Activated T-cell treated with anti-CD3 and anti-CD28 coated beads, Interleukin-2, amount 50 U/mL, for 72 hours (primary cell): ENCODE data around the gene SSTR3. TPM values are rescaled to one million over a fixed set of nuclear protein-coding genes. Genes with fewer than 3 reads are reported as not detected.

ENCODE experiments used
- ATAC-seq, 2 donors: fragments of 150-1000 bp; cut with Tn5 transposase; replicated peaks in 1 of 2; 2 replicates each; pipeline ENCODE4 v1.10.0; 2021; ENCODE audit warnings: moderate library complexity in 2 of 2, mild to moderate bottlenecking in 1 of 2
- DNase-seq, 2 donors: peaks; one replicate each; pipeline ENCODE4 v3.0.0; 2021 to 2022; ENCODE audit warnings: mixed read lengths in 1 of 2
- H3K27ac Mint-ChIP-seq: one replicate; pipeline ENCODE4 v1.8.0; 2022; ENCODE audit warnings: mild to moderate bottlenecking, moderate library complexity, mixed read lengths
- H3K27me3 Mint-ChIP-seq: one replicate; pipeline ENCODE4 v1.8.0; 2022; ENCODE audit warnings: low read depth, mixed read lengths
- H3K36me3 Mint-ChIP-seq, 2 donors: one replicate each; pipeline ENCODE4 v1.8.0; 2022; ENCODE audit warnings: mixed read lengths in 2 of 2, mild to moderate bottlenecking in 1 of 2; ENCODE audit not compliant: insufficient read depth in 2 of 2
- H3K4me1 Mint-ChIP-seq: one replicate; pipeline ENCODE4 v1.8.0; 2022; ENCODE audit warnings: low read depth, mixed read lengths
- H3K4me3 Mint-ChIP-seq, 2 donors: one replicate each; pipeline ENCODE4 v1.8.0; 2022; ENCODE audit warnings: mild to moderate bottlenecking in 2 of 2, mixed read lengths in 2 of 2, moderate library complexity in 2 of 2
- H3K9me3 Mint-ChIP-seq, 2 donors: one replicate each; pipeline ENCODE4 v1.8.0; 2022; ENCODE audit warnings: mixed read lengths in 2 of 2
- total RNA-seq, 2 donors: library from RNA; stranded (reverse); gene quantifications; one replicate each; pipeline ENCODE4 v1.2.3, GENCODE V29; 2022

SSTR3 gene
- total RNA-seq, 2 donors from 2014 or later, result 10.0 to 14.6 TPM

DNA sequence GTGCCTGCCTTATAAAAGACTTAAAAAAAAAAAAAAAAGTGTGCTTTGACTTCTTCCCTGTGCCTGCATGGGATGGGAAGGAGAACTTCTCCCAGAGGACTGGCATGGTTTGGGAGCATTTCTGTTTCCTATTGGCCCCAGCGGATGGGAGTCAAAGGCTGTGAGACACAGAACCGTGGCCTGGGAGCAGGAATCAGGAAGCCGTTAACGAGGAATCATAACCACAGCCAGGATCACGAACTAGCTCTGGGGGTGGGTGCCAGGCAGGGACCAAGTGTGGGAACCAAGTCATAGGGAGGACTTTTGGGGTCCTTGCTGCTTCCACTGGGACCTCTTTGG, 24.8 kb downstream of the SSTR3 start:
- Mint-ChIP-seq H3K36me3 (peaks cover 2 to 6% of the 10 kb centered on the region in 2 donors), H3K4me1 (peaks cover 49% of the 10 kb centered on the region), H3K9me3 (no peaks in the 10 kb centered on the region), H3K4me3 (no peak overlapping the region), H3K27me3 (no peaks in the 10 kb centered on the region), H3K27ac (no peak overlapping the region)
- ATAC-seq (no peak), DNase-seq (no peak)

DNA sequence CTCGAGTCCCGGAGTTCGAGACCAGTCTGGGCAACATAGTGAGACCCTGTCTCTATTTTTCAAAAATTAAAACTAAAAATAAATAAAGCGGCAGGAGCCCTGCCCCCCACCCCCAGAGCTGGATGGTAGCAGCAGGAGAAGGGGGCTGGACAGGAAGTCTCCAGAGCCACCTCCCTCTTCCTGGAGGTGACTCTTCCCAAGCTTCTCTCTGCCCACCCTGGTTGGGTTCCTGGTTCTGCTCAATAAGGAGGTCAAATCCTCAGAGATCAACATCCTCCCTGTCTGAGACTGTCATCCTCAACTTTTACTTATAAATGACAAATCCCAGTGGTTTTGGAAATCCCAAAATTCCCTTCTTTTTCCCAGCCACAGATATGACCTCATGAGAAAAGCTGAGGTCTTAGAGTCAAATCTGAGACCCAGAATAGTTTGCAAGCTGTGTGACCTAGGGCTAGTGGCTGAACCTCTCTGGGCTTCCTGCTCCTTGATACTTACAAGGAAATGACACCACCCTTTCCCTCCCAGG, 25.2 kb downstream of the SSTR3 start:
- peaks cover 46% of the 10 kb centered on the region for H3K4me1 Mint-ChIP-seq
- H3K36me3 Mint-ChIP-seq, result peaks cover 2 to 6% of the 10 kb centered on the region in 2 donors
- no peak overlapping the region for H3K27ac Mint-ChIP-seq
- H3K27me3 Mint-ChIP-seq, result no peaks in the 10 kb centered on the region
- peak overlapping the region; percentile 22 to 77 for H3K4me3 Mint-ChIP-seq
- DNase-seq, result no peak
- no peak for ATAC-seq
- no peaks in the 10 kb centered on the region for H3K9me3 Mint-ChIP-seq

DNA sequence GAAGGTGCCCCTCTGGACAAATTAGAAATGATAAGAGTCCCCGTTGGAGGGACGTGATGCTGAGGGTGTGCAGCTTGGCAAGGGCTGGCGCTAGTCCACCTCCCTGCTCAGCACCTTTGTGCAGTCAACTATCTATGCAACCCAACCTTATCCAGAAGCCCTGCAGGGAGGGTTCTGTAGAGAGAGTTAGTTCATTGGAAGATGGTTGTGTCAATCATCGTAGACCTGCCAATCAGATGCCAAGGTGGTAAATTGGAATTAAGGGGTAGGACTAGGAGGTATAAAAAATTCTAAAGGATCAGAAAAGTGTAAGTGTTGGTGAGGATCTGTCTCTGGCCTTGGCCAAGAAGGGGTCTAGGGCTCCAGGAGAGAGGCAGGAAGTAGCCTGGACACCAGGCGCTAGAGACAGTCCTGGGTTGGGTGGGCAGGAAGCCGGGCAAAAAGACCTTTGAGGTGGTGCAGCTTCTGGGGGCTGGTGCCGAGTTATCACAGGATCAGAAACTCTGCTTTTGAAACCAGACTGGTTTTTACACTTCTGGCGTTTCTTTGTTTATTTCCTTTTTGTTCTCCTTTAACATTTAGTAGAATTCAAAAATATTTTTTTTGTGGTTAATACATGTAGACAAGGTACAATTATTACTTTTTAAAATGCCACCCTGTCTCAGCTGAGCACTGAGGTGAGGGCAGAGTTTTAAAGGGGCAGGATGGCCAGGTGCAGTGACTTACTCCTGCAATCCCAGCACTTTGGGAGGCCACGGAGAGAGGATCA, 25.9 kb downstream of the SSTR3 start:
- H3K27ac Mint-ChIP-seq, result peak overlapping the region; percentile 87
- peak overlapping the region; percentile 77 to 80 for H3K4me3 Mint-ChIP-seq
- peaks cover 46% of the 10 kb centered on the region for H3K4me1 Mint-ChIP-seq
- no peaks in the 10 kb centered on the region for H3K27me3 Mint-ChIP-seq
- H3K36me3 Mint-ChIP-seq, result peaks cover 2 to 6% of the 10 kb centered on the region in 2 donors
- ATAC-seq (peak; percentile 70 to 72), DNase-seq (peak; percentile 37 to 46)
- H3K9me3 Mint-ChIP-seq, result no peaks in the 10 kb centered on the region

DNA sequence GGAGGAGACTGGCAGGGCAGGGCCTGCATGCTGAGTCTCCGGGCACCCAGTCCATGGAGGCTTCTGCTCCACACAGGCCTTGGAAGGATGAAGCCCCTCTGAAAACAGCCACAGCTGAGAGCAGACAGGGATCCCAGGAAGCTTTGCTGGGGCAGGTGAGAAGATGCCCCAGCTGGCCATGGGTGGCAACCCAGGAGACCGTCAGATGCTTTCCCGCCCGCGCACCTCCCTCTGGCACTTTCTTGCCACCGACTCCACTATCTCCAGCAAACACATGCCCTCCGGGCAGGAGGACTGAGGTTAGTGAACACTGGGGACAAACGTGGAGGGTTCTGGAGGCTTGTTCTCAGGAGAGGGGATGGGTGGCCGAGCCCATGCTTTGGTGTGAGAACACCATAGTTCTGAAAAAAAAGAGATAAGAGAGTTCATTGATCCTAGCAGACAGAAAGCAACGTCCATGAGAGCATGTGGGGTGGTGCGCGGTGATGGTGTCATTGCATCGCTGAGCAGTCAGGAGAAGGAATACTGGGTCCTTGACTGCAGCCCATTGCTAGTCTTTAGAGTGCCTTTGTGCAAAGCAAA, 26.5 kb downstream of the SSTR3 start:
- Mint-ChIP-seq H3K4me1 (peaks cover 46% of the 10 kb centered on the region), H3K27me3 (no peaks in the 10 kb centered on the region), H3K36me3 (peaks cover 2 to 3% of the 10 kb centered on the region in 2 donors), H3K27ac (no peak overlapping the region), H3K4me3 (peak overlapping the region; percentile 77 to 80), H3K9me3 (no peaks in the 10 kb centered on the region)
- DNase-seq, result no peak
- ATAC-seq, result no peak

DNA sequence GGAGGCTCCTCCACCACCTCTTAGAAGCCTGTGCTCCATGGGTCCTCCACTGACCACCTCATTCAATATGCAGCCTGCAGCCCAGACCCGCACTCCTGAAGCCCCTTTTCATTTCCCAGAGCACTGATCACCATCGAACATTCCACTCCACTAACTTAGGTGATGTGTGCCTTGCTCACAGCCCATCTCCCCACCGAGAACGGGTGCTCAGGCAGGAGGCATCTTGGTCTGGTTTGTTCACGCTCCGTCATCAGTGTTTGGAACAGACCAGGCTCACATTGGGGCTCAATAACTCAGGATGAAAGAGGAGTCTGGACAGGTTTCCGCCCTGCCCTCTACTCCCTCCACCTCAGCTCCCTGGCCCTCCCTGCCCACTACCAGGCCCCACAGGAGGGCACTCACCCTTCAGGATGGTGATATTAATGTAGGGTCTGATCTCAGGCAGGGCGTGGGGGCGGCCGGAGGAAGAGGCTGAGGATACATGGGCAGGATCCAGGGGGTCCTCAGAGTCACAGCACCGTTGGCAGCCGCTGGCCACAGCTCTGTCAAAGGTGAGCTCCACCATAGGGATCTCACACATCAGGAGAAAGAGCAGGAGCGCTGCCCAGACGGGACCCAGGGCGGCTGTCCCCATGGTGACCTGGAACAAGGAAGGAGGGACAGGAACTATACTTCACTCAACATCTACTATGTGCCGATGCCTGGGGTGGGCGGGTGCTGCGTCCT, 27.3 kb downstream of the SSTR3 start:
- peaks cover 46% of the 10 kb centered on the region for H3K4me1 Mint-ChIP-seq
- no peak for DNase-seq

DNA sequence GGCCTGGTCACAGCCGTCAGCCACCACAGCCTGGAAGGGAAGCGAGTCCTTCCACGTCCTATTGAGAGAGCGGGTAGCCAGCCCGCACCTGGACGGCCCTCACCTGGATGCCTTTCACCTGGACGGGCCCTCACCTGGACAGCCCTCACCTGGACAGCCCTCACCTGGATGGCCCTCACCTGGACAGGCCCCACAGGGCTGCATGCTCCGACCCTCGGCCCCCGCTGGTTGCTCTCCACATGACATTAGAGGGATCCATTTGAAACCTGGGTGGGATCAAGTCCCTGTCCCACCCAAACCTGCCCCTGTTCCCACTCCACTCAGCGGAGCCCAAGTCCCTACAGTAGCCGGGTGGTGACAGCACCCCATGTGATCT, 27.9 kb downstream of the SSTR3 start:
- H3K4me3 Mint-ChIP-seq, result no peak overlapping the region
- H3K9me3 Mint-ChIP-seq, result no peaks in the 10 kb centered on the region
- H3K4me1 Mint-ChIP-seq, result peaks cover 46% of the 10 kb centered on the region
- H3K36me3 Mint-ChIP-seq, result no peaks in the 10 kb centered on the region
- no peak for DNase-seq
- H3K27ac Mint-ChIP-seq, result no peak overlapping the region
- ATAC-seq, result no peak
- H3K27me3 Mint-ChIP-seq, result no peaks in the 10 kb centered on the region

More for the DNA sequence above, 27.3 kb downstream of the SSTR3 start:
- Mint-ChIP-seq H3K27me3 (no peaks in the 10 kb centered on the region), H3K4me3 (no peak overlapping the region), H3K27ac (no peak overlapping the region), H3K9me3 (no peaks in the 10 kb centered on the region), H3K36me3 (peaks cover 0 to 2% of the 10 kb centered on the region in 2 donors)
- no peak for ATAC-seq

DNA sequence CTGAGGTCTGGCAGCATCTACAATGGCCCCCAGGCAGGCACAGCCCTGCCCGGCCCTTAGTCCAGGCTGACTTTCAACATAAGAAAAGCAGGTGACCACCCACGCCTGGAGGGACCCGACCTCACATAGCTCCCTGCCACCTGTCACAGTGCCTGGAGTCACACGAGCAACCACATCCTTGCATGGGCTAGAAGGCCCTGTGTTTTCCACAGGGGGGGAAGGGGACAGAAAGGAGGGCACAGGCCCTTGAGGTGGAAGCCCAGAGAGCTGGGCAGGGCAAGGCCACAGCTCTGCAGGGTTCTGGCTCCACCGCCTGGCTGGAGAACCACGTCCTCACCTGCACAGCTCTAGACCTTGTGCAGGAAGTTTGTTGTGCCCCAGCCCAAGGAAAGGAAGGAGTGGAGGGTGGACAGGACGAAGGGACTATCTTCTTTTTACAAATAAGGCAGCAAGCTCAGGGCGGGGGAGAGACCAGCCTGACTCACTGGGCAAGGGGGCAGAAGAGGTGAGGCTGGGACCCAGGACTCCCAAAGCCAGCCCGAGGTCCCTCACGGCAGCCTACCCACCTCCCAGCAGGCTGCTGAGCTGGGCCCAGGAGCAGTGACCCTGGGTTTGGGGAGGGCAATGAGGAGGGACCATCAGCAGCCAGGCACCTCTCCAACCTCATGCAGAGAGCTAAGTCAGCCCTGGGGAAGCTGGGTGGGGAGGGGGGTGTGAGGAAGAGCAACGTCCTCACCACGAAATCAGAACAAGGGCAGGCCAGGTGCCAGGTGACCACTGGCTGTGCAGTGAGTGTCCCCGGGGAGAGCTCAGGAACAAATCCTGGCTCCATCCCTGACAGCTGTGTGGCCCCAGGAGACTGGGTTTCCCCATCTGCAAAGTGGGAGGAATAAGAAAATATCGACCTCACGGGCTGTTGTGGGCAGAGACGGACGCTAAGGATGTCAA, 28.6 kb downstream of the SSTR3 start:
- Mint-ChIP-seq H3K9me3 (no peaks in the 10 kb centered on the region), H3K4me3 (no peak overlapping the region), H3K27ac (peak overlapping the region; percentile 61), H3K36me3 (no peaks in the 10 kb centered on the region), H3K27me3 (no peaks in the 10 kb centered on the region), H3K4me1 (peaks cover 41% of the 10 kb centered on the region)
- peak in 1 of 2 donors; percentile 32 for ATAC-seq
- DNase-seq, result no peak

DNA sequence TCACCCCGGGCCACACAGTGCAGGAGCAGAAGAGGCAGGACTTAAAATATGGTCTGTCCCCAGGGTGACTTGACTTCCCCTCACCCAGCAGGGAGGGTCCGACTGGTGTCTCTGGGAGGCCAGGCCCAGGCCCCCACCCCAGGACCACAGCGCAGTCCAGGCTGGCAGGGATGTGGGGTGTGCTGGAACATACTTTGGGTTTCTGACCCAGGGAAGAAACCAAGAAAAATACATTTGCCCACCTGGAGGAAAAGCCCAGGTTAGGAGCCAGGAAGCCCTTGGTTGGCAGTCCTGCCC, 29.4 kb downstream of the SSTR3 start:
- H3K27me3 Mint-ChIP-seq, result peaks cover 4% of the 10 kb centered on the region
- H3K36me3 Mint-ChIP-seq, result no peaks in the 10 kb centered on the region
- no peak overlapping the region for H3K4me3 Mint-ChIP-seq
- no peaks in the 10 kb centered on the region for H3K9me3 Mint-ChIP-seq
- H3K4me1 Mint-ChIP-seq, result peaks cover 34% of the 10 kb centered on the region
- no peak overlapping the region for H3K27ac Mint-ChIP-seq
- no peak for DNase-seq
- no peak for ATAC-seq

DNA sequence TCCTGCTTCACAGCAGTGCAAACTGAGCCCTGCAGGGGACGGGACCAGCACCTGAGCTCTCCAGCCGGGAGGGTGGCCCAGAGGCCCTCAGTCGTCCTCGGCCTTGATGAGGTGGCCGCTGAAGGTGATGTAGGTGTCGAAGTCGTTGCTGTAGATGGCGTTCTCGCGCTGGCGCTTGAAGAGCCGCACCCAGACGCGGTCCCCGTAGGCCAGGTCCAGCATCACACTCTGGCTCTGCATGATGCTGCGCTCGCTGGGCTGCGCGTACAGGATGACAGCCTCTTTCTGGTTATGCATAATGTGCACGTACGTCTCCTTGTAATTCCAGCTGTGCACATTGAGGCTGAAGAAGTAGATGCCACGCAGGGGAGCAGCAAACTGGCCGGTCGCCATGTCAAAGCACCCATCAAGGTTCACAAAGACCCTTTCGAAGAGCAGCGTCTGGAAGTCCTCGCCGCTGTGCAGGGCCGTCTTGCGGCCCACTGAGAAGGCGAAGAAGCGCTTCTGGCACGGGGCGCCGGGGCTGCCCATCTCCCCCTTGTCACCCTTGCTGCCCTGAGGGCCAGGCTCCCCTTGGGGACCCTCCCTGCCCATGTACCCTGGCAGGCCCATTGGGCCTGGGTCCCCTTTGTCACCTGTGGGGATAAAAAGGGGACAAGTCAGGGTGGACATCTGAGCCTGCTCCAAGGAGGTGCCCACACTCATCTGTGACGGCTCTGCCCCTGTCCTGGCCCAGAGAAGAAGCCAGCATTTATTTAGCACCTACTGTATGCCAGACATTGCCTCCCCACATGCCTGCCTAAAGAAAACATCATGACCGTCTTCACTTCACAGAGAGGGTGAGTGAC, 30.0 kb downstream of the SSTR3 start:
- Mint-ChIP-seq H3K9me3 (no peaks in the 10 kb centered on the region), H3K36me3 (no peaks in the 10 kb centered on the region), H3K4me3 (no peak overlapping the region), H3K27ac (no peak overlapping the region), H3K27me3 (peaks cover 8% of the 10 kb centered on the region), H3K4me1 (peaks cover 33% of the 10 kb centered on the region)
- no peak for DNase-seq
- ATAC-seq, result no peak

DNA sequence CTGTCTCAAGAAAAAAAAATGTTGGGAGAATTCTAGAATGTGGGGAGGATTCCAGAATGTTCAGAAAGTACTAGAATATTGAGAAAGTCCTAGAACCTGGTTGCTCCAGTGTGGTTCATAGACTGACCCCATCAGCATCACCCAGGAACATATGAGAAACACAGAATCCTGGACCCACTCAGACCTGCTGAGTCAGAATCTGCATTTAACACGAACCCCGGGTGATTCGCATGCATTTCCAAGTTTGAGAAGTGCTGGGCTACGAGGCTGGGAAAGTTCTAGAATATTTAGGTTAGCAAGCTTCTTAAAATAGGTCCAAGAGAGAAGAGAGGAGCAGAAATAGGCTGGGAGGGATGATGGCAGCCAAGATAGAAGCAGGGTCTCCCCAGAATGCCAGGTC, 30.6 kb downstream of the SSTR3 start:
- Mint-ChIP-seq H3K9me3 (no peaks in the 10 kb centered on the region), H3K36me3 (no peaks in the 10 kb centered on the region), H3K27ac (no peak overlapping the region), H3K27me3 (peaks cover 8% of the 10 kb centered on the region), H3K4me3 (no peak overlapping the region), H3K4me1 (peaks cover 31% of the 10 kb centered on the region)
- ATAC-seq, result no peak
- no peak for DNase-seq

DNA sequence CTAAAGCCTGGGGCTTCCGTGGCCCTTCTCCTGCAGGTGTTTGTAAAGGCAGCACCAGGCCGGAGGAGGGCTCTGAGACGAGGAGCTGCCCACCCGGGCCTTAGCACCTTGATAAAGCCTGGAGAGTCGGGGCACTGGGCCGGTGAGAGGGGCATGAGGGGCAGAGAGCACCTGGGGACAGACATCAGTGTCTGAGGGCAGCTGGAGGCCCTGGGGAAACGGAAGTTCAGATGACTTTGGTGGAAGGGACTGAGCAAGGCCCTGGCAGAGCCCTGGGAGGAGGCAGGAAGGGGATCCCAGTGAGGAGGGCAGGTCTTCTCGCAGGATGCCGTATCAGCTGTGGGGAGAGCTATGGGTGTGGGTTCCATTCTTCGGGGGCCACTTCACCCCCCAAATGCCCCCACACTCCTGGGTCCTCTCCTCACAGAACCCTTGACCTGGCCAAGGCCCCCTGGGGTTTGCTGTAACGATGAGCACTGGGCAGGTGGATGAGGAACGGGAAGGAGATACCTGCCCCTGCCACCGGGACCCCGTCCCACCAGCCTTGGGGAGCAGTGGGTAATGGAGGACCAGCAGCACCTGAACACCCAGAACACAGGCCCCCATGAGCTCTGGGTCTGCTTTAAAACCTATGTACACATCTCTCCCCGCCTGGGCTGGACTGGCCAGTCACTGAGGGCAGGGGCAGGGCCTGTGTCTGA, 31.6 kb downstream of the SSTR3 start:
- no peak for ATAC-seq
- Mint-ChIP-seq H3K36me3 (no peaks in the 10 kb centered on the region), H3K9me3 (no peaks in the 10 kb centered on the region), H3K4me1 (peaks cover 27% of the 10 kb centered on the region), H3K27ac (no peak overlapping the region), H3K4me3 (no peak overlapping the region), H3K27me3 (peaks cover 8% of the 10 kb centered on the region)
- DNase-seq, result no peak
